ENCODE measurements around the gene CARS1. TPM values are rescaled to one million over a fixed set of nuclear protein-coding genes. Genes with fewer than 3 reads are reported as not detected.

The CARS1 gene
- total and polyA plus RNA-seq, 4 donors, result 27.3 to 62.3 (median 37.7) TPM

GRCh38 chr11:3051196-3052108 is 5.8 kb downstream of the CARS1 start:
- ATAC-seq (ENCODE audit: insufficient read depth, low FRiP score) (no peak), DNase-seq (no peak)
- Histone ChIP-seq H3K9ac (ENCODE audit: insufficient read depth in 1 of 2, low read length in 2 of 2) (peak overlapping the region in 1 of 2 donors; percentile 11), H3K4me1 (ENCODE audit: control insufficient read depth in 5 of 5, insufficient read depth in 5 of 5, low read length in 5 of 5) (peaks cover 0 to 14% (median 5%) of the 10 kb centered on the region in 5 donors), H3K27ac (ENCODE audit: low read depth in 1 of 2, low read length in 1 of 2) (no peak overlapping the region), H3K9me3 (ENCODE audit: control insufficient read depth in 4 of 4, insufficient read depth in 3 of 4, low read length in 3 of 4) (no peaks in the 10 kb centered on the region), H3K4me3 (no peak overlapping the region), H3K36me3 (ENCODE audit: control insufficient read depth in 4 of 4, insufficient read depth in 4 of 4, low read length in 4 of 4) (peaks cover 0 to 13% (median 3%) of the 10 kb centered on the region in 4 donors), H3K27me3 (ENCODE audit: control insufficient read depth in 3 of 3, insufficient read depth in 3 of 3, low read length in 2 of 3) (no peaks in the 10 kb centered on the region)
- TF ChIP-seq, protein P1, sequence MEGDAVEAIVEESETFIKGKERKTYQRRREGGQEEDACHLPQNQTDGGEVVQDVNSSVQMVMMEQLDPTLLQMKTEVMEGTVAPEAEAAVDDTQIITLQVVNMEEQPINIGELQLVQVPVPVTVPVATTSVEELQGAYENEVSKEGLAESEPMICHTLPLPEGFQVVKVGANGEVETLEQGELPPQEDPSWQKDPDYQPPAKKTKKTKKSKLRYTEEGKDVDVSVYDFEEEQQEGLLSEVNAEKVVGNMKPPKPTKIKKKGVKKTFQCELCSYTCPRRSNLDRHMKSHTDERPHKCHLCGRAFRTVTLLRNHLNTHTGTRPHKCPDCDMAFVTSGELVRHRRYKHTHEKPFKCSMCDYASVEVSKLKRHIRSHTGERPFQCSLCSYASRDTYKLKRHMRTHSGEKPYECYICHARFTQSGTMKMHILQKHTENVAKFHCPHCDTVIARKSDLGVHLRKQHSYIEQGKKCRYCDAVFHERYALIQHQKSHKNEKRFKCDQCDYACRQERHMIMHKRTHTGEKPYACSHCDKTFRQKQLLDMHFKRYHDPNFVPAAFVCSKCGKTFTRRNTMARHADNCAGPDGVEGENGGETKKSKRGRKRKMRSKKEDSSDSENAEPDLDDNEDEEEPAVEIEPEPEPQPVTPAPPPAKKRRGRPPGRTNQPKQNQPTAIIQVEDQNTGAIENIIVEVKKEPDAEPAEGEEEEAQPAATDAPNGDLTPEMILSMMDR (IDR thresholded peaks at IDR 0.05; ENCODE audit: control extremely low read depth, extremely low read depth), result no peak
- WGBS, 2 donors, result 75 to 82% methylated on average over 13 of the region's 13 CpGs

DNA sequence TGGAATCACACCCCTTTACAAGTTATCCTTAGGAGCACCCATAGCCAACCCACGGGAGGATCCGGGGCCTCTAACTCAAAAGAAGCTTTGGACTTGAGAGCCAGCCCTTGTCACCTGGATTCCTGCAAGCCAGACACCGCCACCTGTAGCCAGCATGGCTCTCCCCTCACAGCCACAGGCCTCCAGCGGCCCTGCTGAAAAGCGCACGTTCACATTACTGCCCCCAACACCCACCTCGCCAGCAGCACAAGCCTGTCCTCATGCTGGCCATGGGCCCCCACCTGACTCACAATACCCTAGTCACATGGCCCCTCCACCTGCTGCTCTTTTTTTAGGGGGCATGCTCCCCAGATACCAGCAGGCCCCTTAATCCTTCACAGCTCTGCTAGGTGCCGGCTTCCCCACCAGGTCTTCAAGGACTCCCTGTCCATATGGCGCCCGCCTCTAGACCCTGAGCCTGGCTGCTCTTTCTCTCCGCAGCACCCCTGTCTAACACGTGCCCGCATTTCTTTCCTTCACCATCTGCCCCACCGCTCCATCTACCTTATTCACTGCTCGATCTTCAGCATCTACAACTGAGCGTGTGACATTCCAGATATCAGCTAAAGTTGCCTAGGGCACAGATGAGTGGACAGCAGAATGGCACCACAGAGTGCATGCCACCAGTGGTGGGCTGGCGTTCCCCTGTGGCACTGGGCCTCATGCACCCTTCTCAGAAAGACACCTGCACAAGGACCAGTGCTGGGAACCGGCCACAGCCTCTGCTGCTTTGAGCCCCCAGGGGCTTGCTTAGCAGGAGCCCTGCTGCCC is 6.6 kb downstream of the CARS1 start:
- Histone ChIP-seq H3K36me3 (ENCODE audit: control insufficient read depth in 4 of 4, insufficient read depth in 4 of 4, low read length in 4 of 4) (peaks cover 0 to 17% (median 3%) of the 10 kb centered on the region in 4 donors), H3K27me3 (ENCODE audit: control insufficient read depth in 3 of 3, insufficient read depth in 3 of 3, low read length in 2 of 3) (no peaks in the 10 kb centered on the region), H3K9me3 (ENCODE audit: control insufficient read depth in 4 of 4, insufficient read depth in 3 of 4, low read length in 3 of 4) (no peaks in the 10 kb centered on the region), H3K4me1 (ENCODE audit: control insufficient read depth in 5 of 5, insufficient read depth in 5 of 5, low read length in 5 of 5) (peaks cover 0 to 10% (median 0%) of the 10 kb centered on the region in 5 donors), H3K9ac (ENCODE audit: insufficient read depth in 1 of 2, low read length in 2 of 2) (no peak overlapping the region), H3K27ac (ENCODE audit: low read depth in 1 of 2, low read length in 1 of 2) (no peak overlapping the region), H3K4me3 (no peak overlapping the region)
- 93 to 98% methylated on average over 18 of the region's 18 CpGs for WGBS, 2 donors
- ATAC-seq (ENCODE audit: insufficient read depth, low FRiP score) (no peak), DNase-seq (no peak)
- TF ChIP-seq, protein P1 (IDR thresholded peaks at IDR 0.05; ENCODE audit: control extremely low read depth, extremely low read depth), result no peak

DNA sequence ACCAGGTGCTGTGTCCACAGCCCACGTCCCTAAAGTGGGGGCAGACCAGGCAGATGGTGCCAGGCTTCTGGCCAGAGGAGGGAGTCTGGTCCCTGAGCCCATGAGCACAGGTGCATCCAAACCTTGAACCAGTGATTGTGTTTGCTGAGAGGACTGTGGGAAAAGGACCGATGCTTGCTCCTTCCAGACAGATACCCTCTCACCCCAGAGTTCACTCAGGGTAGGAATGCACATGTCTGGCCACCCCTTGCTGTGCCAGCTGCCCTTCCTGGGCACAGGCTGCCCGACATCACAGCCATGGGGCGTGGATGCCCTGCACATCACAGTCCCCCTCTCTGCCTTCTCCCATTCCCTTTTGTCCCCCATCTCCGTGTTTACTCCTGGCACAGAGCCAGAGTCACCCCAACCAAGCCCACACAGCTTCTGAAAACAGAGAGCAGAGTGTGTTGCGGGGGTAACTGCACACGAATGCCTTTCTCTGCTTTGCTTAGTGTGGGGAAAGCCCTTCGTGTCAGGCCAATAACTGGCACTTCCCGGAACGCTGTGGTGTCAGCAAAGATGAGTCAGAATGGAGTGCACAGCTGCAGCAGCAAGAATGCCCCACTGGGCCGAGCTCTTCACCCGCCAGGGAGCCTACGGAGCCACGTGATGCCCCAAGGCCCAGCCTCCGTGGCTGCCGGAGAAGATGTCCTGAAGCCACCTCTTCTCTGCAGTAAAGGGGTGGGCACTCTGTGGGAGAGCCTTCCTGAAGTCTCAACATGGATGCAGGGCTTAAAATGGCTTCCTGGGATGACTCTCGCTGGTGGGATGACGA is 7.6 kb downstream of the CARS1 start:
- Histone ChIP-seq H3K9ac (ENCODE audit: insufficient read depth in 1 of 2, low read length in 2 of 2) (no peak overlapping the region), H3K4me1 (ENCODE audit: control insufficient read depth in 5 of 5, insufficient read depth in 5 of 5, low read length in 5 of 5) (peaks cover 0 to 8% (median 0%) of the 10 kb centered on the region in 5 donors), H3K36me3 (ENCODE audit: control insufficient read depth in 4 of 4, insufficient read depth in 4 of 4, low read length in 4 of 4) (peaks cover 0 to 19% (median 4%) of the 10 kb centered on the region in 4 donors), H3K27me3 (ENCODE audit: control insufficient read depth in 3 of 3, insufficient read depth in 3 of 3, low read length in 2 of 3) (no peaks in the 10 kb centered on the region), H3K4me3 (no peak overlapping the region), H3K27ac (ENCODE audit: low read depth in 1 of 2, low read length in 1 of 2) (peak overlapping the region in 1 of 2 donors; percentile 17), H3K9me3 (ENCODE audit: control insufficient read depth in 4 of 4, insufficient read depth in 3 of 4, low read length in 3 of 4) (no peaks in the 10 kb centered on the region)
- TF ChIP-seq, protein P1 (IDR thresholded peaks at IDR 0.05; ENCODE audit: control extremely low read depth, extremely low read depth), result no peak
- WGBS, 2 donors, result 65 to 82% methylated on average over 18 of the region's 18 CpGs
- DNase-seq, result peak in 1 of 3 donors; percentile 7
- ATAC-seq (ENCODE audit: insufficient read depth, low FRiP score), result peak; percentile 85

Measured in lung (tissue), 12 donors.